22Rv1 (cell line): Measurements from ENCODE around the gene TIMM10B.

Experiments used
- ZFX ChIP-seq: fragments of 450-650 bp; IDR thresholded peaks from 2 replicates; pipeline ENCODE4 v1.6.1; 2017; ENCODE audit warnings: antibody characterized with exemption, borderline replicate concordance
- TF ChIP-seq, protein P1 (sequence below): fragments of 450-650 bp; IDR thresholded peaks from 2 replicates; pipeline ENCODE4 v1.5.1; 2017; ENCODE audit warnings: mild to moderate bottlenecking

DNA sequence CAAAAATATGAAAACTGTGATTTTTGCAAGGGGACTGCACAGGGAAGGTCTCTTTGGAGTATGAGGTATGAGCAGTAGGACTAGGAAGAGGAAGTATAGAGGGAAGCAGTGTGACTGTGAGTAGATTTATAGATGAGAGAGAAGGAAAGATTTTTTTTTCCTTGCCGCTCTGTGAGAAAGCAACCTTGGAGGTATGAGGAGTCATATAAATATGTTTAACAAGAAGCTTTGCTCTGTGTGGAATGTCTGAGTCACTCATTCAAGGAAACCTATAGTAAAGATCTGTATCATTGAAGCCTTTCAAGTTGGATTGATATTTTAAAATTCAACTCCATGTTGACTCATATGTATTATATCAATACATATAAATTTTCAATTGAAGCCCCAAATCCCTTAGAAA lies 42.0 kb downstream of the TIMM10B start:
- TF ChIP-seq, protein P1, sequence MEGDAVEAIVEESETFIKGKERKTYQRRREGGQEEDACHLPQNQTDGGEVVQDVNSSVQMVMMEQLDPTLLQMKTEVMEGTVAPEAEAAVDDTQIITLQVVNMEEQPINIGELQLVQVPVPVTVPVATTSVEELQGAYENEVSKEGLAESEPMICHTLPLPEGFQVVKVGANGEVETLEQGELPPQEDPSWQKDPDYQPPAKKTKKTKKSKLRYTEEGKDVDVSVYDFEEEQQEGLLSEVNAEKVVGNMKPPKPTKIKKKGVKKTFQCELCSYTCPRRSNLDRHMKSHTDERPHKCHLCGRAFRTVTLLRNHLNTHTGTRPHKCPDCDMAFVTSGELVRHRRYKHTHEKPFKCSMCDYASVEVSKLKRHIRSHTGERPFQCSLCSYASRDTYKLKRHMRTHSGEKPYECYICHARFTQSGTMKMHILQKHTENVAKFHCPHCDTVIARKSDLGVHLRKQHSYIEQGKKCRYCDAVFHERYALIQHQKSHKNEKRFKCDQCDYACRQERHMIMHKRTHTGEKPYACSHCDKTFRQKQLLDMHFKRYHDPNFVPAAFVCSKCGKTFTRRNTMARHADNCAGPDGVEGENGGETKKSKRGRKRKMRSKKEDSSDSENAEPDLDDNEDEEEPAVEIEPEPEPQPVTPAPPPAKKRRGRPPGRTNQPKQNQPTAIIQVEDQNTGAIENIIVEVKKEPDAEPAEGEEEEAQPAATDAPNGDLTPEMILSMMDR = no peak
- no peak for TF ChIP-seq ZFX
